GM21825 (cell line): Measurements from ENCODE around the gene XIRP2.

Experiments used
- ATAC-seq: cut with Tn5 transposase; IDR thresholded peaks from one replicate; pipeline ENCODE4 v1.9.1; 2021; ENCODE audit warnings: mild to moderate bottlenecking, moderate library complexity; ENCODE audit not compliant: unreplicated experiment

Gene XIRP2

DNA sequence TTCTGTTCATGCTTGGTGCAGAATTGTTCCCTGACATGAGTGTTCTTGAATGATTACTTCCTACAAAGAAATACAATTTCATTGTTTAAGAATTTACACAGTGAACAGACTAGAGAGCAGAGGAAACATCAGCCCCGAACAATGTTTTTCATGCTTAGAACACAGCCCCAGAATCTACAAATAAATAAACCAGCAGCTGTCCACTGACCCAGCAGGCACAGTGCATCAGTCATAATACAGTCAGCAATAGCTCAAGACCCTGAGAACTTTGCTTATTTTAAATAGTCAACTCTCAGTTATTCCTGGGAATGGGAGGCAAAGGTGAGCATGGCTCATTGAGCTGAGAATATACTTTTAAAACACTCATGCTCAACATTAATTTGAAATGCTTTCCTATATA lies 38.4 kb downstream of the XIRP2 start:
- no peak for ATAC-seq

DNA sequence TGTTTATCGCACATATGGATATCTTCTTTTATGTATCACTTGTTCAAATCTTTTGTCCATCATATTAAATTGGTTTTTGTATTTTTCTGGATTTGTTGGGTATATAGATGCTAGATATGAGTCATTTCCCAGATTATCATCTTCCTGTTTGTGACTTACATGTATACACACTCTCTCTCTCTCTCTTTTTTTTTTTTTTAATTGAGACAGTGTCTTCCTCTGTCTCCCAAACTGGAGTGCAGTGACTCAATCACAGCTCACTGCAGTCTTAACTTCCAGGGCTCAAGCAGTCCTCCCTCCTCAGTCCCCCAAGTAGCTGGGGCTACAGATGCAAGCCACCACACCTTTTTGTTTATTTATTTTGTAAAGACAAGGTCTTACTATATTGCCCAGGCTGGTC lies 43.8 kb downstream of the XIRP2 start:
- no peak for ATAC-seq

DNA sequence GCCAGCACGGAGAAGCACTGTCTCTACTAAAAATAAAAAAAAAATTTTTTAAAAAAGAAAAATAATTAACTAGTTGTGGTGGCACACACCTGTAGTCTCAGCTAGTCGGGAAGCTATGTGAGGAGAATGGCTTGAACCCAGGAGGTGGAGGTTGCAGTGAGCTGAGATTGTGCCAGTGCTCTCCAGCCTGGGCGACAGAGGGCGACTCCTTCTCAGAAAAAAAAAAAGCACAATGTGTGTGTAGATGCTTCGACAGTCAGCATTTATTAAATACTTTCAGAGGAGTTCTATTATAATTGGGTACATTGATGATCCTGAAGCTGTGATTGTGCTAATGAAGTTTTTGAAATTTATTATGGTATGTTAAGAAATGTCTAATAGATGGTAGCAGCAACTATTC lies 46.5 kb downstream of the XIRP2 start:
- ATAC-seq = no peak

DNA sequence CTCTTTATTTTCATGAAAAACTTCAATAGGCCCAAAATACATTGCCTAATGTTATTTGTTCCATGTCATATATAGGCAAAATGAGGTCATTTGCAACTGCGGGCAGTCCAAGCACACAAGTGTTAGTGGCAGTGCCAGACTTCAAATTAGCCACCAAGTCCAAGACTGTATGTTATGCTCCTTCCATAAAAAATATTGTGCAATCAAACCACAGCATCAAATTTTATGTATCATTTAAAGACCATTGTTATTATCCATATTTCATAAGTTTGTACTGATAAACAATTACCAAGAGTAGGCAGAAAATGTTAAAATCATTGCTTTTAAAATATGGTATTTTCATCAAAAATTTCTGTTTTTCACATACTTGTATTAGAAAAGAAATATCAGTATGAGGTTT lies 54.1 kb downstream of the XIRP2 start:
- no peak for ATAC-seq

DNA sequence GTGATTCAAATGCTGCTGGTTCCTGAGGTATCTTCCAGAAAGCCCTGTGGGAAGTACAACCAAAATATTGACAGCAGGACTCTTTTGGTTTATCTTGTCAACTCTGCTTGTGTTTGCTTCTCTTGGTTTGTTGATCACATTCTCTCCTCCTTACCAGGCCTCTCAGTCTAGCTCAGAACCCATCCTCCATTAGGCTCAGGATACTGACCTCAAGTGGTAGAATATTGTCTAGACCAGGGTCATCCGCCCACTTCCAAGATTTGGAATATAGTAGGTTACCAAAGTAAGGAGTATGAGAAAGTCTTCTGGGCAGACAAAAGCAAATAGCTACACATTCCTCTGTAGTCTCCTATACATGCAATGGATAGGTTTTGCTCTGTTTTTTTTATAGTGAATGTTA lies 56.6 kb downstream of the XIRP2 start:
- no peak for ATAC-seq

DNA sequence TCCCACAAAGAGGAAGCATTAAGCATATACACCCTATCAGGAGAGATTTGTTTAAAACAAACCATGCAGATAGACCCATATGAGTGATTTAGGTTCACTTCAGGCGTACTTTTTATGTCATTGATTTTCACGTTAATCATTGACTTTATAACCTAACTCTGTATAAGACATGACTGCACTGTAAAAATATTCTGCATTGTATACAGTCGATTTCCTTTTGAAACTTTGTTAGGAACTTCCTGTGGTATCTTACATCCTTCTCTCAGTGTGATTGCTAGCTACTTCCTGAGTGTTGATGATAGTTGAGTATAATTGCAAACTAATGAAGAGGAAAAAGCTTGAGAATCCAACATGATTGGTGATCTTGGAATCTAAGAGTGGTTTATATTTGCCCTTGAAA lies 69.4 kb downstream of the XIRP2 start:
- ATAC-seq = no peak

DNA sequence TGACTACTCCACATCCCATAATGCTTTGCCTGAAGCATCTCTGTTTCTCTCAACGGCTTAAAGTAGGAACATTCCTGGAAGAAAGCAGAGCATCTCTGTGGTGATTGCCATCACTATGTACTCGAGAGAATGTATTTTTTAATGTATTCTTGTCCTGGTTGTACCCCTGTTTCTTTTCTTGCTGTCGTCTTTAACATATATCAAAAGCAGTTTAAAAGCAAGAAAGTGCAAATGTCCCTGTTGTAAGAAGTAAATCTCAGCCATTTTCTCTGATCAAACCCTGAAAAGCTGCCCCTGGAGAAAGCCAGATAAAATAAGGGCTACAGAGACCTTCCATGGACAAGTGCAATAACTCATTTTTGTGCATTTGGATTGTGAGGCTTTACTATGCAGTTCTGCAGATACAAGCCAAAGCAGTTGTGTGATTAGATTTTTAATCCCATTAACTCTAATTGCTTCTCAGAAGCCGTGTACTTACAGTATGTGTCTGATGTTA lies 70.8 kb downstream of the XIRP2 start:
- ATAC-seq = no peak

DNA sequence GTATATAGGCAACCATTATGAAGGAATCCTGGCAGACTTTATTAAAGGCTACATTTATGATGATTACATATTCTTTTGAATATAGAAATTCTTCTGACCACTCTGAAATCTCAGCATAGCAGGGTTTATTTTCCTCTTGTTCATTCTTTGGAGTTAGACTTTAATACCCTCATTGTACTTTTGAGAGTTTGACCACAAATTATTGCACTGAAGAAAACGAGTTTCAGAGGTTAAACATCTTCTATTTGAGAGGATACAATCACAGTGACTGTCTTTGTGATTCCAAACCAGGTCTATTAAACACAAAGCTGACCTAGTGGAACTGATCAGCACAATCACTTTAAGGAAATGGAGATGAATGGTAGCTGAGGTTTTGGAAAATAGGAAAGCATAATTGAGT lies 71.3 kb downstream of the XIRP2 start:
- ATAC-seq = no peak

DNA sequence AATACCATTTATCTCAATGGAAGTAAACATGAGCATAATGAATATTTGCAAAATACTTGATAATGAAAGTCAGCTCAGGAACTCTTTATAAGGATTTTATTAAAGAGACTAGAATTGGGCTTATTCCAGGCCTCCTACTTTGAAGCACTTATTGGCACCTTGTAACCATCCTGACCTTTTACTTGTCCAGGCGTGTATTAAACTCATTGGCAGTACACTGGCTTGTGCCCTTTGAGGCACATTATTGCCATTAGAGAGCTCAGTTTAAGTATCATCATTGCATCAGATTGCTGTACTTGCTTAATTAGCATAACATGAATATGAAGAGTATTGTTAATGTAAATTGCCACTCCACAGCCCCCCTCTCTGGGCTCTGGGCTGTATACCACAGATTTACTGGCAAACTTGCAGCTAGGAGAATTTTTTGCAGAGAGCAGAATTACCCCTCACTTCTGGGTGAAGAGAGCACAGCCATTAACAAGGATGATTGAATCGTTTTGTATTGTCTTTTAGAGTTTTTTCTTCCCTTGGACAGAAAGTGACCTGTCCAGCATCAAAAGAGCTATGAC lies 72.5 kb downstream of the XIRP2 start:
- no peak for ATAC-seq

DNA sequence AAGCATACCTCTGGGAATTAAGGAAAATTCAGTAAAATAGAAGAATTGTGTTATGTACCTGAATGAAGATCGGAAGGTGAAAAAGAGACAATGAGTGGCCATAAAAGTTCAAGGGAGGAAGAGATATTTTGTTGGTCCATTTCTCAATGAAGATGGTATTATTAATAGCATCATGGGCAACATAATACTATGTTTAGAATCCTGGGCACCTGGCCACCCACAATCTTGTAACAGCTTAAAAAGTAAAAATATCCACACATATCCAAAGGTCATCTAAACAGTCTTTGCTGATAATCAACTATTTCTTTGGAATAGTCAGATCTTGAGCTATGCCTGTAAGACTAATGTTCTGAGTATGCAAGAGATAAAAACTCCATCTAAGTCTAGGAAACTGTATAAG lies 73.7 kb downstream of the XIRP2 start:
- ATAC-seq = no peak

DNA sequence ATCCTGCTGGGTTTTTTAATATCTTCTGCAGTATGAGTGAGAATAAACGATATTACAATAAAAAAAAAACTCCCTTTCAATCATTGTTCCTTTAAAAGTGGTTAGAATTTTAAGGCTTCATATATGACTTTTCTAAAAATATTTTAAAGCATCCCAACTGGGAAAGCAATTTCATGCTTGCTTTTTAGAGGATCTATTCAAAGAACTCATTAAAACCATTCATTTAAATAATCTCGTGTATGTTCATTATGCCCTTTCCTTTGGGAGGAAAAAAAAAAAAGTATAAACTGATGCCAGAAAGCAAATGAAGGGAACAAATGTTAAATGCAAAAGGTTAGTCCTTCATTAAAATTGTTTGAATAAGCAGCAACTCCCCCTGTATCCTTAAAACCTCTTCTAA lies 81.2 kb downstream of the XIRP2 start:
- no peak for ATAC-seq

DNA sequence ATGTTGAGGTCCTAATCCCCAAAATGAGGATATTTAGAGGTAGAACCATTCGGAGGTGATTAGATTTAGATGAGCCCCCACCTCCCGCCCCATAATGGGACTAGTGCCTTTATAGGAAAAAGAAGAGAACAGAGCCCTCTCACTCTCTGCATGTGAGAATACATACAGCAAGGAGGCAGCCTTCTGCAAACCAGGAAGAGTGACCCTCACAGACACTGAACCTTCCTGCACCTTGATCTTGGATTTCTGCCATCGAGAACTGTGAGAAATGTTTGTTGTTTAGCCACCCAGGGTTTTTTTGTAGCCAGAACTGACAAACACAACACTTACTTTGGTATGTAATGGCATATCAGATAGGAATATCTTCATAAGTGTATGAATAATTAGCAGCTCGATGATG lies 83.7 kb downstream of the XIRP2 start:
- ATAC-seq = no peak

DNA sequence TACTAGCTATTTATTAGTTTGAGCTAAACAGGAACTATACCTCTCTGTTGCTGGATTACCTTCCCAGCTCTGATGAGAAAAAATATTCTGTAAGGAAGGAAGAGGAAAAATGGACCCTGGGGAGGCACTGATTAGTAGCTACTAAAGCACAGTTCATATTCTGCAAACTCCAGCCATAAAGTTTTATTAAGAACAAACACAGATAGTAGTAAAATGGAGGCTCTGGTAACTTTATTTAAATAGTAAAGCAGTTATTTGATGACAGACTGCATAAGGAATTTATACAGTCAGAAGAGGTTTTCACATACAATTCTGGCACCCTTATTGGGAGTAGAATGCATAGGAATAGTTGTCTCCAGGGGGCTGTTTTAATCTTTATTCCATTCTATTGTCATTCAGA lies 84.1 kb downstream of the XIRP2 start:
- ATAC-seq = no peak

DNA sequence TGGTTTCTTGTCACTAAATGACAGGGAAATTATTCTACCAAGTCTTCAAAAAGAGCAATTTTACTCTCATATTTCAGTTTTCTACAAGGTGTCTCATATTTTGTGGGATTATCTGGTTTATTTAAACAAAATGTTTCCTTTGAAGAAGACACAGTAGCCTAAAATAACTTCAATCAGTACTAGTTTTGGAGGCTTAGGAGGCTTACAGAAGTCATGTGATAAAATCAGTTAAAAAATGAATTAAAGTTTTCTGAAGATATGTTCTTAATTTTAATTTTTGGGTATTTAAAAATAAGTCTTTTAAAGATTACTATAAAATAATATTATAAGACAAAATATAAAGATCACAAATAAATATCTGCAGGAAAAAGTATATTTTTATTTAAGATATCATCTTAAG lies 95.9 kb downstream of the XIRP2 start:
- no peak for ATAC-seq

DNA sequence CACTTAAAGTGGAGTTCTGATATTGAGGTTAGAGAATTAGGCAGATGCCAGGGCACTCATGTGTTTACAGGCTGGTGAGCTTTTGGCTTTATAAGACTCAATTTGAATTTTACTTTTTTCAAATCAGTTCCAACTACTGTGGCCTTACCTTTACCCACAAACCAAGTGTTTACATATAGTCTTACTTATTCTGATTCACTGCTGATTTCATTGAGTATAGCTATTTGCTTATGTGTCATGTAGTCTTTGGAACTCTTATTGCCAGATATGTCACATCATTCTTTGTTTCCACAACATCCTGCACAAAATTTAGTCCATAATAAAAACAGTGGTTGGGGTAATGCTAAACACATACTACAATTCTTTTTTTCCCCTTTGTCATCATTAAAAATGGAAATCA lies 96.5 kb downstream of the XIRP2 start:
- no peak for ATAC-seq

DNA sequence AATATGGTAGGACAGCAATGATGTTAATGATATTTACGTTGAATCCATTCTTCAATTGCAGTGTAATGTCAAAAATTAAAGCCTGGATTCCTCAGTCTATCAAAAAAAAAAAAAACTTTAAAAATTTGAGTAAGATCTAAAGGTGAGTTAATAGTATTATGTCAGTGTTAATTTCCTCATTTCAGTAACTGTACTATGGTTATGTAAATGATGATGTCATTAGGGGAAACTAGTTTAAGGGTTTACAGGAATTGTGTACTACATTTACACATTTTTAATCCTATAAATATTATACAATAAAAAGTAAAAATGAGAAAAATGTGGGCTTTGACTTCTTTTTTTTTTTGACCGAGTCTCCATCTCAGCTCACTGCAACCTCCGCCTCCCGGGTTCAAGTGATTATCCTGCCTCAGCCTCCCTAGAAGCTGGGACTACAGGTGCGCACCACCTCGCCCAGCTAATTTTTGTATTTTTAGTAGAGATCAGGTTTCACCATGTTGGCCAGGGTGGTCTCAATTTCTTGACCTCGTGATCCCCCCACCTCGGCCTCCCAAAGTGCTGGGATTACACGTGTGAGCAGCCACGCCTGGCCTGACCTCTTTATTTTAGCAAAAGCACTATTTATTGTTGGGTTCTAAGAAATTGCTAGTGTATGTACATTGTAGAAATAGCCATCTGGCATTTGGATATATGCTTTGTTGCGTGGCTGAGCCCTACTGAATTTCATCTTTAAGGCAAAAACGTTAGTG lies 106.5 kb downstream of the XIRP2 start:
- ATAC-seq = no peak

DNA sequence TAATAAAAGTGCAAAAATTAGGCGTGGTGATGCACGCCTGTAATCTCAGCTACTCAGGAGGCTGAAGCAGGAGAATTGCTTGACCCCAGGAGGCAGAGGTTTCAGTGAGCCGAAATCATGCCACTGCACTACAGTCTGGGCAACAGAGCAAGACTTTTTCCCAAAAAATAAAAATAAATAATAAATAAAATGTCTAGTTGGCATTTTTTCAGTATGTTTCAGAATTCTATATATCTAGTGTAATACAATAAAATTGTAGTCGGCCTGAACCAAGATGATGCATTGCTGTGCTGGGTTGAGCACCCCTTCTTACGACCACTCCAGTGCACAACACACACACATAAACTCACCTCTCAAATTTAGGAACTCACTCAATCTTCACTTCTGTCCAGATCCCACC lies 108.2 kb downstream of the XIRP2 start:
- ATAC-seq = no peak

DNA sequence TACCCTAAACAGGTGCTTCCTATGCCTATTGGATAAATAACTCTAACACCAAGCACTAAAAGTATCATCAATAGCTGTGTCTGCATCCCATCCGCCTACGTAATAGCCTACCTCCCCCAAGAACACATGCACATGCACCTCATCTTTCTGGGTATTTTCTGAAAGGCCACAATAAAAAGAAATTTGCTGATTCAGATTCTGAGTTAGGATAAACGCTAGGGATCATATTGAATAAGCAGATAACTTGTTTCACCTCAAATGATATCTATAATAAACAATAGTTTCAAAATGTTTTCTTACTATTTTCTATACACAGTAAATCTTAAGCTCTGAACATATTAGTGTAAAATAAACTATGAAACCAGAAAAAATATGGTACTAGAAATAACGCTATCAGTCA lies 112.9 kb downstream of the XIRP2 start:
- no peak for ATAC-seq

DNA sequence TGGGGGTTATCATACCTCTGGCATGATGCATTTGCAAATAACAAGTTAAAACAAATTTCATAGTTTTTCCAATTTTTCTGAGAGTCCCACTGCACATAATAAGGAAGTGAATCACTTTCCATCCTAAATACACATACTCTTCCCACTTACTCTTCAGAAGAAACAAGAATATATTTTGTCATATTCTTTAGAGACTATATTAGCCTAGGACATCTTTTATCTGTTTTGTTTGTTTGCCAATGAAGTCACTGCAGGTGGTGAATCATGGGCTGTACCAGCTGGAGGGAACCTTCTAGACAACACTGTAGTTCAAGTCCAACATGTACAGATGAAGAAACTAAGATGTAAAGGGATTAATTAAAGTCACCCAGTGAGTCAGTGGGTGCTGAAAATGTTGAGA lies 116.8 kb downstream of the XIRP2 start:
- no peak for ATAC-seq

DNA sequence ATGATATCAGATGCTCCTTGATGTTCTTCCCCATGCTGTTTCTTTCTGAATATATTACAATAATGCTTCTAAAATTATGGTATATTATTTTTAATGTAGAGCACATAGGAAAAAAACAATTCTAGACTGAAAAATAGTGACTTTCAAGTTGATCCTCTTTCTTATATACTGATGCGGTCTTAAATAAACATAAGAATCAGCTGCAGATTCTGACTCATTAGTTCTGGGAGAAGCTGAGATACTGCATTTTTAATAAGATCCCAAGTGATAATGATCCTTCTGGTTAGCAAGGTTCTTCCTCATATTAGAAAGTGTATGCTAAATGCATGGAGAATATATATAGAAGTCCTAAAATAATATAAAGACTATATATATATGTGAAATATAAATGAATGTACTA lies 124.9 kb downstream of the XIRP2 start:
- ATAC-seq = no peak

DNA sequence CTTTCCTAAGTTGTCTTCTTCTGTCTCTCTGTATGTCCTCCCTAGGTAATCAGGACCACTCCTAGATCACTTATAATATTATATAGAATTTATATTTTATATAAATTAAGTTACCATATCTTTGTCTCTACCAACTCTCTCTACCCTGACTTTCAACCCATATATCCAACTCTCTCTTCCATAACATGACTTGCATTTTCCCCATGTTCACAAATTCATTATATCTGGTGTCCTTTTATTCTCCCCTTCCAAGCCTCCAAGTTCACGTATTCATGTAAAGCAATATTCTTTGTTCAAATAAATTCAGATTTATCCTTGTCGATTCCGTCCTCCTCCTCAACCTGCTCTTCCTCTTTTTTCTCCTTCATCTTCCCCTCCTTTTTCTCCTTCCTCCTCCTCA lies 127.5 kb downstream of the XIRP2 start:
- no peak for ATAC-seq

DNA sequence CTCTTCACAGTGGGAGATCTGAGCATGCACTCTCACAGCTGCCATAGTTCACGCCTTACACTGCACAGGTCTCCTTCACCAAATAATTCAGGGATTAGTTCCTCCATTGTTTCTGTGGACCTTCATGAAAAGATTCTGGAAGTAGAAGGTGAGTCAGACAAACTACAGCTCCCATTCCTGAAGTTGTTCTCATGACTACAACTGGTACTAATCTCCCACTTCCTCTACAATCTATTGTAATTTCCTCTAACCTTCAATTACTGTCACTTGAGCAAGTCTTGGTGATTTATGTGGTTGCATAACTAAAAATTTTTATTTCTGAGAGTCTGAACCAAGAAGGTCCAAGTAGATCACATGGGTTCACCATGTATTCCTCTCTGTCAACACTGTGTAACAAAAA lies 128.7 kb downstream of the XIRP2 start:
- no peak for ATAC-seq

DNA sequence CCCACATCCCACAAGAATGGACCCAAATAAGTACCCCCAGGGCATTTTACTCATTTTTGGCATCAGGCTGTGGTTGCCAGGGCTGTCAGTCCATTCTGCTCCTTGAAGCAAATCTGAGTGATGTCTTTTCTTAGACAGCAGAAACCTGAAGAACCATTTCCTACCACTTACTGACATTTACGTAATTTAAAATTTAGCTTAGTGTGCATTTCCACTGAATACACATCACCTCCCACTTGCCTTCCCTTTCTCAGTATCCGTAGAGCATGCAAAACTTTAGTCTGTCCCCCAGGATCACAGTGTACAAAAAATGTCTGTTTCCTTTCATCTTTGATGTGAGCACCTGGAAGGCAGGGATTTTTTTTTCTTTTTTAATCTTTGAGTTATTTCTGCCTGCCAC lies 130.3 kb downstream of the XIRP2 start:
- ATAC-seq = no peak
